Prostate gland (tissue), 2 donors: Measurements from ENCODE around the gene YRDC.

Experiments used
- CTCF ChIP-seq, 4 experiments: fragments of 200-600 bp in 2 of 4; fragments of 450-650 bp in 2 of 4; sonication (generic) in 2 of 4; IDR thresholded peaks; 1 replicate in 3 of 4; 2 replicates in 1 of 4; pipeline ENCODE4 v1.5.1; 2016 to 2019; ENCODE audit warnings: antibody characterized with exemption in 4 of 4, mild to moderate bottlenecking in 2 of 4, moderate library complexity in 2 of 4
- POLR2A ChIP-seq: fragments of 450-650 bp; IDR thresholded peaks from one replicate; pipeline ENCODE4 v1.6.1; 2016; ENCODE audit warnings: antibody characterized with exemption, mild to moderate bottlenecking
- POLR2AphosphoS5 ChIP-seq: sonication (generic); formaldehyde crosslinking; IDR thresholded peaks from one replicate; pipeline ENCODE4 v1.6.1; 2017; ENCODE audit warnings: antibody characterized with exemption

DNA sequence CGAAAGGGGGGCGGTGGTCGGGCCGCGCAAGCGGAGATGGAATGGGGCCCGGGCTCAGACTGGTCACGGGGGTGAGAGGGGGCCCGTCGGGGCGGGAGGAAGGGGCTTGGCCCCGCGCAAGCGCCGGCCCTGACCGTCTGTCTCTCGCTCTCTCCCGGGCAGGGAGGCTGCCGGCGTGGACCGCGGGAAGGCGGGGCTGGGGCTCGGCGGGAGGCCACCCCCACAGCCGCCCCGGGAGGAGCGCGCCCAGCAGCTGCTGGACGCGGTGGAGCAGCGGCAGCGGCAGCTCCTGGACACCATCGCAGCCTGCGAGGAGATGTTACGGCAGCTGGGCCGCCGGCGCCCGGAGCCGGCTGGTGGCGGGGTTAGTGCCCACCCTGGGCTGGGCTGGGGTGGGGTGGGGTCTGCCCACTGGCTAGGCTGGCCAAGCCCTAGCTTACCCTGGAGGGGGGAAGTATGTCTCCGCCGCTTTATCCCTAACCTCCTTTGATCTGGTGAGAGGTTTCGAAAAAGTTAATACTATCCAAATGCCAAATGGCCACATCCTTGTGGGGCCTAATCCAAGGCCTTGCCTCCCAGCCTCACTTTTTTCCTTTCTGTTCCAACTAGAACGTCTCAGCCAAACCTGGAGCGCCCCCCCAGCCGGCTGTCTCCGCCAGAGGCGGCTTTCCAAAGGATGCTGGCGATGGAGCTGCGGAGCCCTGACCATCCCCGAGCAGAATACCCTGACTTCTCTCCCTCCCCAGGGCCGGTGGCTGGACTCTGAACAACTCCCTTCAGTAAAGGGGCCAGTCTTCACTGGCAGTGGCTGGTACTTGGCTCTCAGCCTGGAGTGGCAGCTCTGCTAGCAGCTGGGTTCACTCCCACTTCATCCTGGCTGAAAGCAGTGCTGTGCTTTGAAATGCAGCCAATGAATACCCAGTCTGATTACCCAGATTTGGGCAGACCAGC, 636 bp upstream of the YRDC start:
- TF ChIP-seq CTCF (IDR thresholded peaks at IDR 0.05) (no peak), POLR2A (no peak), POLR2AphosphoS5 (no peak)
